Prostate gland (tissue), 2 donors: ENCODE data around the gene IL21. TPM values are rescaled to one million over a fixed set of nuclear protein-coding genes. Genes with fewer than 3 reads are reported as not detected.
"Not testable (repeated sequence)": the region's sequence is repeated elsewhere in the genome, so short reads cannot be mapped to it uniquely, and the experiment has no call there.

Experiments used
- DNase-seq: peaks from one replicate; pipeline ENCODE4 v3.0.0-alpha.2; 2019; ENCODE audit warnings: low spot score
- H3K27ac ChIP-seq, 2 donors: fragments of 200-600 bp; sonication (generic); 2 replicates each; pipeline ENCODE4 v1.5.1; 2017 to 2019
- H3K27me3 ChIP-seq: fragments of 200-600 bp; sonication (generic); replicated peaks from 2 replicates; pipeline ENCODE4 v1.5.1; 2019; ENCODE audit not compliant: insufficient read depth
- H3K36me3 ChIP-seq, 2 donors: fragments of 200-600 bp; sonication (generic); 1 replicate in 1 of 2; 2 replicates in 1 of 2; pipeline versions ENCODE4 v1.5.1 to v1.8.1; 2017 to 2019
- H3K4me1 ChIP-seq: fragments of 200-600 bp; sonication (generic); replicated peaks from 2 replicates; pipeline ENCODE4 v1.5.1; 2019
- H3K4me3 ChIP-seq, 2 donors: fragments of 200-600 bp; sonication (generic); 2 replicates each; pipeline ENCODE4 v1.5.1; 2017 to 2019
- H3K9me3 ChIP-seq: fragments of 200-600 bp; sonication (generic); 2 replicates; pipeline ENCODE4 v1.5.1; 2017
- POLR2A ChIP-seq: fragments of 450-650 bp; IDR thresholded peaks from one replicate; pipeline ENCODE4 v1.6.1; 2016; ENCODE audit warnings: antibody characterized with exemption, mild to moderate bottlenecking
- POLR2AphosphoS5 ChIP-seq: sonication (generic); formaldehyde crosslinking; IDR thresholded peaks from one replicate; pipeline ENCODE4 v1.6.1; 2017; ENCODE audit warnings: antibody characterized with exemption
- WGBS: methylation state at CpG from one replicate; pipeline ENCODE4 v1.1.5; 2018; 5-methylcytosine and 5-hydroxymethylcytosine counted together
- intact Hi-C: fragments of 100-400 bp; cut with DNase I; formaldehyde crosslinking; loops from one replicate; pipeline ENCODE4 v1.14.2; 2022
- total RNA-seq, 2 donors: library from RNA; depleted of rRNA; stranded (reverse); fragments of >200 nt; gene quantifications; one replicate each; pipeline ENCODE4 v1.1.0, GENCODE V29; 2016
- TF ChIP-seq, protein P1 (sequence below), 4 experiments: fragments of 200-600 bp in 2 of 4; fragments of 450-650 bp in 2 of 4; sonication (generic) in 2 of 4; IDR thresholded peaks; 1 replicate in 3 of 4; 2 replicates in 1 of 4; pipeline ENCODE4 v1.5.1; 2016 to 2019; ENCODE audit warnings: antibody characterized with exemption in 4 of 4, mild to moderate bottlenecking in 2 of 4, moderate library complexity in 2 of 4

Gene IL21
- total RNA-seq, 2 donors from 2014 or later, result not detected

DNA sequence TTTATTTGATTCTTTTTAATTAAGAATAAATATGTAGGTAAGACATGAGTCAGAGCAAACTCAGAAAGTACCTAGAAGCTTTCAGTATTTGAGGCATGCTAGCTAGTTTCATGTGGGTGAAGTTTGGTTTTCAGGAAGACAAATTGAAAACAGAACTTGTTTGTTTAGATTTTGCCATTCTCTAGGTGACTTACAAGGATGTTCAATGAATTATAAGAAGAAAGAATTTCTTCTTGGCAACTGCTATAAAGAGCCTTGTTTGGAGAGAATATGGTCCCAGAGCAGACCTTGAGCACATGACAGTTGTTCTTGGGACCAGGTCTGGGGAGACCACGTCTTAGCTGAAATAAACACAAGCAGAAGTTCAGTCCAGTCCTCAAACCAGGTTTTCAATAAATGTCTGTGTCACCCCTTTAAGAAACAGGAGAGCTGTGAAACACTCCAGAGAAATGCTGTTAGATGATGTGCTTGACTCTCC lies 38.0 kb upstream of the IL21 start:
- no peak overlapping the region for H3K4me3 ChIP-seq
- H3K4me1 ChIP-seq, result no peaks in the 10 kb centered on the region
- DNase-seq, result no peak
- H3K36me3 ChIP-seq, result no peaks in the 10 kb centered on the region
- WGBS, result 57% methylated on average over 1 of the region's 1 CpG
- H3K27ac ChIP-seq, result no peak overlapping the region
- intact Hi-C loops, result no loop called here
- no peaks in the 10 kb centered on the region for H3K9me3 ChIP-seq
- TF ChIP-seq POLR2AphosphoS5 (no peak), POLR2A (no peak)
- TF ChIP-seq, protein P1, sequence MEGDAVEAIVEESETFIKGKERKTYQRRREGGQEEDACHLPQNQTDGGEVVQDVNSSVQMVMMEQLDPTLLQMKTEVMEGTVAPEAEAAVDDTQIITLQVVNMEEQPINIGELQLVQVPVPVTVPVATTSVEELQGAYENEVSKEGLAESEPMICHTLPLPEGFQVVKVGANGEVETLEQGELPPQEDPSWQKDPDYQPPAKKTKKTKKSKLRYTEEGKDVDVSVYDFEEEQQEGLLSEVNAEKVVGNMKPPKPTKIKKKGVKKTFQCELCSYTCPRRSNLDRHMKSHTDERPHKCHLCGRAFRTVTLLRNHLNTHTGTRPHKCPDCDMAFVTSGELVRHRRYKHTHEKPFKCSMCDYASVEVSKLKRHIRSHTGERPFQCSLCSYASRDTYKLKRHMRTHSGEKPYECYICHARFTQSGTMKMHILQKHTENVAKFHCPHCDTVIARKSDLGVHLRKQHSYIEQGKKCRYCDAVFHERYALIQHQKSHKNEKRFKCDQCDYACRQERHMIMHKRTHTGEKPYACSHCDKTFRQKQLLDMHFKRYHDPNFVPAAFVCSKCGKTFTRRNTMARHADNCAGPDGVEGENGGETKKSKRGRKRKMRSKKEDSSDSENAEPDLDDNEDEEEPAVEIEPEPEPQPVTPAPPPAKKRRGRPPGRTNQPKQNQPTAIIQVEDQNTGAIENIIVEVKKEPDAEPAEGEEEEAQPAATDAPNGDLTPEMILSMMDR (IDR thresholded peaks at IDR 0.05), result no peak
- no peaks in the 10 kb centered on the region for H3K27me3 ChIP-seq

- Histone ChIP-seq H3K9me3 (no peaks in the 10 kb centered on the region), H3K4me3 (no peak overlapping the region), H3K27me3 (no peaks in the 10 kb centered on the region), H3K4me1 (no peaks in the 10 kb centered on the region), H3K36me3 (no peaks in the 10 kb centered on the region), H3K27ac (no peak overlapping the region)
- WGBS, result 86% methylated on average over 2 of the region's 2 CpGs
- TF ChIP-seq, protein P1 (IDR thresholded peaks at IDR 0.05), result no peak
- no peak for TF ChIP-seq POLR2AphosphoS5
- no peak for TF ChIP-seq POLR2A
- DNase-seq, result no peak
- intact Hi-C loops, result no loop called here
These were observed 37.5 kb upstream of the IL21 start for GRCh38 chr4:122658377-122658776.

- TF ChIP-seq POLR2A, result no peak
- Histone ChIP-seq H3K27ac (no peak overlapping the region), H3K36me3 (no peaks in the 10 kb centered on the region), H3K4me3 (no peak overlapping the region), H3K27me3 (no peaks in the 10 kb centered on the region), H3K9me3 (no peaks in the 10 kb centered on the region), H3K4me1 (no peaks in the 10 kb centered on the region)
- intact Hi-C loops, result no loop called here
- no peak for DNase-seq
- WGBS, result 100% methylated on average over 1 of the region's 1 CpG
These were observed 36.7 kb upstream of the IL21 start for GRCh38 chr4:122657553-122657952.

- H3K4me1 ChIP-seq, H3K9me3 ChIP-seq, H3K4me3 ChIP-seq, H3K36me3 ChIP-seq, intact Hi-C loops, H3K27me3 ChIP-seq, H3K27ac ChIP-seq, DNase-seq: not testable (repeated sequence)
- WGBS, result 78% methylated on average over 5 of the region's 5 CpGs
These were observed 35.7 kb upstream of the IL21 start for GRCh38 chr4:122656583-122656982.

GRCh38 chr4:122652379-122652778 lies 31.5 kb upstream of the IL21 start:
- 77% methylated on average over 1 of the region's 3 CpGs for WGBS
- TF ChIP-seq POLR2AphosphoS5 (no peak), POLR2A (no peak)
- TF ChIP-seq, protein P1 (IDR thresholded peaks at IDR 0.05), result peak in 2 of 4 experiments; percentile 11 to 22
- Histone ChIP-seq H3K36me3 (no peaks in the 10 kb centered on the region), H3K27me3 (no peaks in the 10 kb centered on the region), H3K27ac (no peak overlapping the region), H3K9me3 (no peaks in the 10 kb centered on the region), H3K4me3 (no peak overlapping the region), H3K4me1 (no peaks in the 10 kb centered on the region)
- intact Hi-C loops, result no loop called here
- DNase-seq, result no peak

- no peaks in the 10 kb centered on the region for H3K27me3 ChIP-seq
- H3K27ac ChIP-seq, result no peak overlapping the region
- intact Hi-C loops, result no loop called here
- no peaks in the 10 kb centered on the region for H3K4me1 ChIP-seq
- WGBS, result 95% methylated on average over 1 of the region's 1 CpG
- TF ChIP-seq POLR2AphosphoS5 (no peak), POLR2A (no peak)
- TF ChIP-seq, protein P1 (IDR thresholded peaks at IDR 0.05), result no peak
- H3K36me3 ChIP-seq, result no peaks in the 10 kb centered on the region
- no peaks in the 10 kb centered on the region for H3K9me3 ChIP-seq
- no peak for DNase-seq
- H3K4me3 ChIP-seq, result no peak overlapping the region
These were observed 29.3 kb upstream of the IL21 start for GRCh38 chr4:122650148-122650547.
